Chondrocyte (in vitro differentiated cells): ENCODE results near the gene CLPSL1. TPM values are rescaled to one million over a fixed set of nuclear protein-coding genes. Genes with fewer than 3 reads are reported as not detected.
A peak's percentile ranks its signal among the peaks of the same experiment; 100 is the strongest.

ENCODE experiments used
- DNase-seq: peaks from one replicate; pipeline ENCODE4 v3.0.0; 2021; ENCODE audit warnings: mixed read lengths, low spot score
- H3K27ac Mint-ChIP-seq: one replicate; pipeline ENCODE4 v1.8.0; 2021; ENCODE audit warnings: mild to moderate bottlenecking, moderate library complexity, mixed read lengths; ENCODE audit not compliant: unreplicated experiment
- H3K27me3 Mint-ChIP-seq: 2 replicates; pipeline ENCODE4 v1.8.0; 2021; ENCODE audit warnings: low read depth, mixed read lengths
- H3K36me3 Mint-ChIP-seq: 2 replicates; pipeline ENCODE4 v1.8.0; 2021; ENCODE audit warnings: low read depth, mixed read lengths
- H3K4me1 Mint-ChIP-seq: 2 replicates; pipeline ENCODE4 v1.8.0; 2021; ENCODE audit warnings: low read depth, mild to moderate bottlenecking, mixed read lengths
- H3K4me3 Mint-ChIP-seq: one replicate; pipeline ENCODE4 v1.8.0; 2021; ENCODE audit warnings: mild to moderate bottlenecking, moderate library complexity, mixed read lengths; ENCODE audit not compliant: unreplicated experiment
- H3K9me3 Mint-ChIP-seq: 2 replicates; pipeline ENCODE4 v1.8.0; 2021; ENCODE audit warnings: low read depth, mixed read lengths
- total RNA-seq: library from RNA; stranded (reverse); gene quantifications from 3 replicates; pipeline ENCODE4 v1.2.1, GENCODE V29; 2021
- TF ChIP-seq, protein P1 (sequence below): fragments of 200-600 bp; sonication (generic); IDR thresholded peaks from 2 replicates; pipeline ENCODE4 v1.5.0; 2021; ENCODE audit warnings: antibody characterized with exemption, mild to moderate bottlenecking, moderate library complexity

The CLPSL1 gene
- total RNA-seq, 1 donor from 2014 or later = not detected

- peaks cover 12% of the 10 kb centered on the region for H3K4me1 Mint-ChIP-seq
- H3K27ac Mint-ChIP-seq = no peak overlapping the region
- no peak overlapping the region for H3K4me3 Mint-ChIP-seq
- H3K27me3 Mint-ChIP-seq = peaks cover 9% of the 10 kb centered on the region
- H3K36me3 Mint-ChIP-seq = no peaks in the 10 kb centered on the region
- no peaks in the 10 kb centered on the region for H3K9me3 Mint-ChIP-seq
- DNase-seq = no peak
- TF ChIP-seq, protein P1, sequence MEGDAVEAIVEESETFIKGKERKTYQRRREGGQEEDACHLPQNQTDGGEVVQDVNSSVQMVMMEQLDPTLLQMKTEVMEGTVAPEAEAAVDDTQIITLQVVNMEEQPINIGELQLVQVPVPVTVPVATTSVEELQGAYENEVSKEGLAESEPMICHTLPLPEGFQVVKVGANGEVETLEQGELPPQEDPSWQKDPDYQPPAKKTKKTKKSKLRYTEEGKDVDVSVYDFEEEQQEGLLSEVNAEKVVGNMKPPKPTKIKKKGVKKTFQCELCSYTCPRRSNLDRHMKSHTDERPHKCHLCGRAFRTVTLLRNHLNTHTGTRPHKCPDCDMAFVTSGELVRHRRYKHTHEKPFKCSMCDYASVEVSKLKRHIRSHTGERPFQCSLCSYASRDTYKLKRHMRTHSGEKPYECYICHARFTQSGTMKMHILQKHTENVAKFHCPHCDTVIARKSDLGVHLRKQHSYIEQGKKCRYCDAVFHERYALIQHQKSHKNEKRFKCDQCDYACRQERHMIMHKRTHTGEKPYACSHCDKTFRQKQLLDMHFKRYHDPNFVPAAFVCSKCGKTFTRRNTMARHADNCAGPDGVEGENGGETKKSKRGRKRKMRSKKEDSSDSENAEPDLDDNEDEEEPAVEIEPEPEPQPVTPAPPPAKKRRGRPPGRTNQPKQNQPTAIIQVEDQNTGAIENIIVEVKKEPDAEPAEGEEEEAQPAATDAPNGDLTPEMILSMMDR = no peak
These were observed 29.0 kb downstream of the CLPSL1 start for GRCh38 chr6:35809809-35810208.

- H3K9me3 Mint-ChIP-seq = no peaks in the 10 kb centered on the region
- peaks cover 9% of the 10 kb centered on the region for H3K27me3 Mint-ChIP-seq
- H3K4me3 Mint-ChIP-seq = no peak overlapping the region
- peak overlapping the region; percentile 57 for H3K27ac Mint-ChIP-seq
- DNase-seq = no peak
- H3K4me1 Mint-ChIP-seq = peaks cover 9% of the 10 kb centered on the region
- TF ChIP-seq, protein P1 = no peak
- no peaks in the 10 kb centered on the region for H3K36me3 Mint-ChIP-seq
These were observed 30.3 kb downstream of the CLPSL1 start for GRCh38 chr6:35810971-35811698.

GRCh38 chr6:35811699-35811995 lies 30.8 kb downstream of the CLPSL1 start:
- H3K36me3 Mint-ChIP-seq = no peaks in the 10 kb centered on the region

GRCh38 chr6:35817515-35817914 lies 36.7 kb downstream of the CLPSL1 start:
- Mint-ChIP-seq H3K4me3 (no peak overlapping the region), H3K27me3 (no peaks in the 10 kb centered on the region), H3K27ac (no peak overlapping the region), H3K36me3 (no peaks in the 10 kb centered on the region), H3K9me3 (peaks cover 4% of the 10 kb centered on the region), H3K4me1 (no peaks in the 10 kb centered on the region)
- no peak for DNase-seq
- TF ChIP-seq, protein P1 = no peak

More at GRCh38 chr6:35811699-35811995, 30.8 kb downstream of the CLPSL1 start:
- peaks cover 9% of the 10 kb centered on the region for H3K4me1 Mint-ChIP-seq
- TF ChIP-seq, protein P1 = no peak
- no peak for DNase-seq
- H3K9me3 Mint-ChIP-seq = no peaks in the 10 kb centered on the region
- no peak overlapping the region for H3K4me3 Mint-ChIP-seq
- no peak overlapping the region for H3K27ac Mint-ChIP-seq
- peaks cover 9% of the 10 kb centered on the region for H3K27me3 Mint-ChIP-seq

- DNase-seq = no peak
- H3K4me1 Mint-ChIP-seq = no peaks in the 10 kb centered on the region
- H3K9me3 Mint-ChIP-seq = no peaks in the 10 kb centered on the region
- TF ChIP-seq, protein P1 = no peak
- H3K27ac Mint-ChIP-seq = no peak overlapping the region
- no peaks in the 10 kb centered on the region for H3K36me3 Mint-ChIP-seq
- H3K4me3 Mint-ChIP-seq = no peak overlapping the region
- H3K27me3 Mint-ChIP-seq = peaks cover 1% of the 10 kb centered on the region
These were observed 42.8 kb downstream of the CLPSL1 start for GRCh38 chr6:35823601-35824000.
